Transverse colon (tissue), 4 donors: Measurements from ENCODE around the gene HLA-DOA. TPM values are rescaled to one million over a fixed set of nuclear protein-coding genes. Genes with fewer than 3 reads are reported as not detected.

Experiments
- DNase-seq: peaks from one replicate; pipeline ENCODE4 v3.0.0-alpha.2; 2019
- H3K27ac ChIP-seq, 4 donors: fragments of 200-600 bp; sonication (generic); 2 replicates each; pipeline ENCODE4 v1.5.1; 2016 to 2018; ENCODE audit warnings: inconsistent platforms in 4 of 4
- H3K27me3 ChIP-seq: fragments of 200-600 bp; sonication (generic); 2 replicates; pipeline ENCODE4 v1.5.1; 2017; ENCODE audit warnings: inconsistent platforms
- H3K36me3 ChIP-seq, 4 donors: fragments of 200-600 bp; sonication (generic); 2 replicates each; pipeline ENCODE4 v1.5.1; 2017 to 2019; ENCODE audit warnings: inconsistent platforms in 4 of 4
- H3K4me1 ChIP-seq, 4 donors: fragments of 200-600 bp; sonication (generic); 2 replicates each; pipeline ENCODE4 v1.5.1; 2017 to 2020; ENCODE audit warnings: inconsistent platforms in 4 of 4
- H3K4me3 ChIP-seq, 4 donors: fragments of 200-600 bp; sonication (generic); 1 replicate in 1 of 4; 2 replicates in 3 of 4; pipeline versions ENCODE4 v1.5.1 to v1.6.1; 2017 to 2019; ENCODE audit warnings: inconsistent platforms in 4 of 4
- H3K9me3 ChIP-seq, 2 donors: fragments of 200-600 bp; sonication (generic); 2 replicates each; pipeline ENCODE4 v1.5.1; 2017 to 2019; ENCODE audit warnings: inconsistent platforms in 2 of 2
- EP300 ChIP-seq: sonication (generic); formaldehyde crosslinking; IDR thresholded peaks from one replicate; pipeline ENCODE4 v1.6.1; 2017; ENCODE audit warnings: antibody characterized with exemption, low read depth
- POLR2A ChIP-seq: fragments of 450-650 bp; IDR thresholded peaks from one replicate; pipeline ENCODE4 v1.6.1; 2016; ENCODE audit warnings: antibody characterized with exemption, mild to moderate bottlenecking, moderate library complexity
- POLR2AphosphoS5 ChIP-seq, 3 donors: sonication (generic); formaldehyde crosslinking; IDR thresholded peaks; one replicate each; pipeline ENCODE4 v1.6.1; 2016; ENCODE audit warnings: antibody characterized with exemption in 3 of 3
- WGBS, 2 donors: methylation state at CpG; one replicate each; pipeline ENCODE4 v1.1.5; 2018; ENCODE audit warnings: low coverage in 1 of 2; 5-methylcytosine and 5-hydroxymethylcytosine counted together
- in situ Hi-C, 4 donors: fragments of 200-750 bp; cut with MboI; loops; one replicate each; pipeline versions ENCODE4 v1.15.0 to v1.15.1; 2017; ENCODE audit warnings: low sequenced_read_pairs in 3 of 4, low pct_ligation_motif_present in 1 of 4, low pct_unique_long_range_greater_than_20kb in 1 of 4
- intact Hi-C: fragments of 100-400 bp; cut with DNase I; formaldehyde crosslinking; loops from one replicate; pipeline ENCODE4 v1.15.1; 2023; ENCODE audit warnings: low total_unique reads
- total RNA-seq, 4 donors: library from RNA; depleted of rRNA; stranded (reverse); fragments of >200 nt; gene quantifications; one replicate each; pipeline ENCODE4 v1.1.0, GENCODE V29; 2016
- TF ChIP-seq, protein P1 (sequence below), 5 experiments: fragments of 200-600 bp in 3 of 5; fragments of 450-650 bp in 2 of 5; sonication (generic) in 3 of 5; IDR thresholded peaks; 1 replicate in 2 of 5; 2 replicates in 3 of 5; pipeline ENCODE4 v1.5.1; 2016 to 2017; ENCODE audit warnings: antibody characterized with exemption in 5 of 5, inconsistent platforms in 3 of 5, mild to moderate bottlenecking in 2 of 5, moderate library complexity in 1 of 5

Gene HLA-DOA
- total RNA-seq, 4 donors from 2014 or later, result 0.82 to 7.9 (median 2.6) TPM

GRCh38 chr6:32980488-32981038, 28.8 kb downstream of the HLA-DOA start:
- Histone ChIP-seq H3K4me3 (no peak overlapping the region), H3K27ac (peak overlapping the region; percentile 9 to 65 (median 36))
- in situ Hi-C loops, result loop anchor here (10.0 to 25.0 kb wide), 3 partner anchors 46 to 96 kb away; no protein-coding TSS in a partner anchor

DNA sequence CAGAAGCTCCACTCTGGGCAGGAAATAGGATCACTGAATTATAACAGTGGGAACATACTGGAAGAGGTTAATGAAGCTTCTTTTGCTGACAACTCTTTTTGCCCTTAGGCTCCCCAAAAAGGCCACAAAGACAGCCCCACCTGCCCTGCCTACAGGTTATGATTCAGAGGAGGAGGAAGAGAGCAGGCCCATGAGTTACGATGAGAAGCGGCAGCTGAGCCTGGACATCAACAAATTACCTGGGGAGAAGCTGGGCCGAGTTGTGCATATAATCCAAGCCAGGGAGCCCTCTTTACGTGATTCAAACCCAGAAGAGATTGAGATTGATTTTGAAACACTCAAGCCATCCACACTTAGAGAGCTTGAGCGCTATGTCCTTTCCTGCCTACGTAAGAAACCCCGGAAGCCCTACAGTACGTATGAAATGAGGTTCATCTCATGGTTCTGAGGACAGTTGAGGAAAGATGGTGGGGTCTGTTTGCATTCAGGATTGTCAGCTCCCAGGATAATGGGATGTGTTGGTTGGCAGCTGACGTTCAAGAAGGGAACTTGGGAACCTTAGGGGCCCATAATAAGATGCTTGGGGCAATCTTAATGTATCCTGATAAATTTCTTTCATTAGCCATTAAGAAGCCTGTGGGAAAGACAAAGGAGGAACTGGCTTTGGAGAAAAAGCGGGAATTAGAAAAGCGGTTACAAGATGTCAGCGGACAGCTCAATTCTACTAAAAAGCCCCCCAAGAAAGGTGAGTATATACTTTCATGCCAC, 29.5 kb downstream of the HLA-DOA start:
- in situ Hi-C loops (loop anchor here (10.0 to 25.0 kb wide), 3 partner anchors 45 to 95 kb away; no protein-coding TSS in a partner anchor), intact Hi-C loops (no loop called here)
- TF ChIP-seq POLR2AphosphoS5 (IDR thresholded peaks at IDR 0.05), result peak in 1 of 3 donors; percentile 15
- no peak for TF ChIP-seq EP300
- Histone ChIP-seq H3K4me3 (no peak overlapping the region), H3K9me3 (no peaks in the 10 kb centered on the region), H3K27me3 (no peaks in the 10 kb centered on the region), H3K27ac (no peak overlapping the region), H3K36me3 (peaks cover 0 to 68% (median 34%) of the 10 kb centered on the region in 4 donors), H3K4me1 (peaks cover 55 to 96% (median 70%) of the 10 kb centered on the region in 4 donors)
- DNase-seq, result no peak
- 90 to 91% methylated on average over 4 to 12 of the region's 12 CpGs for WGBS, 2 donors

More at GRCh38 chr6:32980488-32981038, 28.8 kb downstream of the HLA-DOA start:
- 63% methylated on average over 9 to 11 of the region's 11 CpGs for WGBS, 2 donors
- no peak for TF ChIP-seq POLR2A
- no peak for TF ChIP-seq POLR2AphosphoS5 (IDR thresholded peaks at IDR 0.05)
- TF ChIP-seq EP300, result no peak
- TF ChIP-seq, protein P1, sequence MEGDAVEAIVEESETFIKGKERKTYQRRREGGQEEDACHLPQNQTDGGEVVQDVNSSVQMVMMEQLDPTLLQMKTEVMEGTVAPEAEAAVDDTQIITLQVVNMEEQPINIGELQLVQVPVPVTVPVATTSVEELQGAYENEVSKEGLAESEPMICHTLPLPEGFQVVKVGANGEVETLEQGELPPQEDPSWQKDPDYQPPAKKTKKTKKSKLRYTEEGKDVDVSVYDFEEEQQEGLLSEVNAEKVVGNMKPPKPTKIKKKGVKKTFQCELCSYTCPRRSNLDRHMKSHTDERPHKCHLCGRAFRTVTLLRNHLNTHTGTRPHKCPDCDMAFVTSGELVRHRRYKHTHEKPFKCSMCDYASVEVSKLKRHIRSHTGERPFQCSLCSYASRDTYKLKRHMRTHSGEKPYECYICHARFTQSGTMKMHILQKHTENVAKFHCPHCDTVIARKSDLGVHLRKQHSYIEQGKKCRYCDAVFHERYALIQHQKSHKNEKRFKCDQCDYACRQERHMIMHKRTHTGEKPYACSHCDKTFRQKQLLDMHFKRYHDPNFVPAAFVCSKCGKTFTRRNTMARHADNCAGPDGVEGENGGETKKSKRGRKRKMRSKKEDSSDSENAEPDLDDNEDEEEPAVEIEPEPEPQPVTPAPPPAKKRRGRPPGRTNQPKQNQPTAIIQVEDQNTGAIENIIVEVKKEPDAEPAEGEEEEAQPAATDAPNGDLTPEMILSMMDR (IDR thresholded peaks at IDR 0.05), result no peak
- Histone ChIP-seq H3K9me3 (no peaks in the 10 kb centered on the region), H3K4me1 (peaks cover 51 to 96% (median 68%) of the 10 kb centered on the region in 4 donors), H3K36me3 (peaks cover 0 to 66% (median 32%) of the 10 kb centered on the region in 4 donors), H3K27me3 (no peaks in the 10 kb centered on the region)
- no peak for DNase-seq
- intact Hi-C loops, result no loop called here

DNA sequence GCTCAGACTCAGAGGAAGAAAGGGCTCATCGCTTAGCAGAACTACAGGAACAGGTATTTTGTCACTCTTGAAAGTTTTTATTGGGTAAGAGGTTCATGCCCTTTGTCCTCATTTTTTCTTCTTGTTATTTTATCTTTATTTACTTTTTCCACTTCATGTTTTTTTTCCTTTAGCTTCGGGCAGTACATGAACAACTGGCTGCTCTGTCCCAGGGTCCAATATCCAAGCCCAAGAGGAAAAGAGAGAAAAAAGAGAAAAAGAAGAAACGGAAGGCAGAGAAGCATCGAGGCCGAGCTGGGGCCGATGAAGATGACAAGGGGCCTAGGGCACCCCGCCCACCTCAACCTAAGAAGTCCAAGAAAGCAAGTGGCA, 31.5 kb downstream of the HLA-DOA start:
- 40 to 61% methylated on average over 5 to 7 of the region's 7 CpGs for WGBS, 2 donors
- no peak for DNase-seq
- TF ChIP-seq, protein P1 (IDR thresholded peaks at IDR 0.05), result no peak
- TF ChIP-seq POLR2AphosphoS5 (IDR thresholded peaks at IDR 0.05) (no peak), EP300 (no peak), POLR2A (no peak)
- no peaks in the 10 kb centered on the region for H3K27me3 ChIP-seq
- H3K27ac ChIP-seq, result peak overlapping the region in 3 of 4 donors; percentile 19 to 58 (median 53)
- H3K4me3 ChIP-seq, result no peak overlapping the region
- H3K36me3 ChIP-seq, result peaks cover 0 to 71% (median 36%) of the 10 kb centered on the region in 4 donors
- H3K4me1 ChIP-seq, result peaks cover 57 to 86% (median 61%) of the 10 kb centered on the region in 4 donors
- intact Hi-C loops, result no loop called here
- no peaks in the 10 kb centered on the region for H3K9me3 ChIP-seq
- in situ Hi-C loops, result loop anchor here in 2 of 4 donors (10.0 to 25.0 kb wide), 2 partner anchors 91 to 93 kb away; no protein-coding TSS in a partner anchor

DNA sequence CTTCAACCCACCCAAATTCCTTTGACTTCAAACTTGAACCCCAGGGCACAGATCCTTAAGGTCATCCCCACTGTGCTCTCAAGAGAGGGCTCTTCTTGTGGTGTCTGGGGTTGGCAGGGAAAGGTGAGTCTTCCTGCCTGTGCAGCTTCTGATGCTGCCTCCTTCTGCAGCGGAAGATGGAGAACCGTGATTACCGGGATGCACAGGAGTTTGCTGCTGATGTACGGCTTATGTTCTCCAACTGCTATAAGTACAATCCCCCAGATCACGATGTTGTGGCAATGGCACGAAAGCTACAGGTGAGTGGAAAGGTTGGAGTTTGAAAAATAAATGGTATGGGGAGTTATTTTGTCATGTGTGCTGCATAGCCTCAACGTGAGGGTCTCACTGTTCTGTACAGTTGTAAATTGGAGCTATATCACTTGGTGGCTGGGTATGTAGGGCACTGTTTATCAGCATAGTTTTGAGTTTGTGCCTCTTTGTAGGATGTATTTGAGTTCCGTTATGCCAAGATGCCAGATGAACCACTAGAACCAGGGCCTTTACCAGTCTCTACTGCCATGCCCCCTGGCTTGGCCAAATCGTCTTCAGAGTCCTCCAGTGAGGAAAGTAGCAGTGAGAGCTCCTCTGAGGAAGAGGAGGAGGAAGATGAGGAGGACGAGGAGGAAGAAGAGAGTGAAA, 32.0 kb downstream of the HLA-DOA start:
- in situ Hi-C loops, result loop anchor here in 2 of 4 donors (10.0 to 25.0 kb wide), 2 partner anchors 90 to 93 kb away; no protein-coding TSS in a partner anchor
- TF ChIP-seq, protein P1 (IDR thresholded peaks at IDR 0.05), result no peak
- TF ChIP-seq POLR2A, result no peak
- TF ChIP-seq EP300, result no peak
- TF ChIP-seq POLR2AphosphoS5 (IDR thresholded peaks at IDR 0.05), result no peak
- Histone ChIP-seq H3K36me3 (peaks cover 0 to 71% (median 36%) of the 10 kb centered on the region in 4 donors), H3K27me3 (no peaks in the 10 kb centered on the region), H3K27ac (peak overlapping the region in 2 of 4 donors; percentile 53 to 58), H3K4me3 (no peak overlapping the region), H3K9me3 (no peaks in the 10 kb centered on the region), H3K4me1 (peaks cover 52 to 81% (median 58%) of the 10 kb centered on the region in 4 donors)
- 53% methylated on average over 10 of the region's 10 CpGs; no CpG with 5 or more reads in 1 of the 2 donors for WGBS, 2 donors
- intact Hi-C loops, result no loop called here
- no peak for DNase-seq
